D721Med (cell line): ENCODE data around the gene DOCK2.

Experiments
- DNase-seq: peaks from one replicate; pipeline ENCODE4 v3.0.0; 2011; ENCODE audit warnings: low spot score; ENCODE audit not compliant: insufficient read length
- FAIRE-seq: peaks from 2 replicates; lab custom pipeline; 2011; peaks lifted over from hg19 to GRCh38; lab: Jason Lieb, UNC
- TF ChIP-seq, protein P1 (sequence below): IDR thresholded peaks from 2 replicates; pipeline ENCODE4 v1.5.1; 2012; ENCODE audit warnings: mild to moderate bottlenecking, control low read depth; ENCODE audit not compliant: insufficient read depth; ENCODE audit errors: missing control alignments

The DOCK2 gene

DNA sequence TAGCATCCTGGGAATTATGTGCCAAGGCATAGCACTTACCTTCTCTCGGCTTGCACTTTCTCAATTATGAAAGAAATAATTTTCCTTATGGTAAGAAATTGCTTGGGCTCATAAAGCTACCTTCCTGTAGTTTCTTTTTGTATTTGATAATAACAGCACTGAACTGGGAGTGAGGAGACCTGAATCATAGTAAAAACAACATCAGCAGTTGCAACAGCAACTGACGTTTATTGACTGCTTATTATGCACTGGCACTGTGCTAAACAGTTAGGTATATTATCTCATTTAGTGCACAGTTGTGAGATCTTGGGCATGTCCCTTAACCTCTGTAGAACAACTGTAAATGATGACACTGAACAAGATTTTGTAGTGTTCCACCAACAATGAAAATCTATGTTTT is 135.2 kb downstream of the DOCK2 start:
- no peak for FAIRE-seq

DNA sequence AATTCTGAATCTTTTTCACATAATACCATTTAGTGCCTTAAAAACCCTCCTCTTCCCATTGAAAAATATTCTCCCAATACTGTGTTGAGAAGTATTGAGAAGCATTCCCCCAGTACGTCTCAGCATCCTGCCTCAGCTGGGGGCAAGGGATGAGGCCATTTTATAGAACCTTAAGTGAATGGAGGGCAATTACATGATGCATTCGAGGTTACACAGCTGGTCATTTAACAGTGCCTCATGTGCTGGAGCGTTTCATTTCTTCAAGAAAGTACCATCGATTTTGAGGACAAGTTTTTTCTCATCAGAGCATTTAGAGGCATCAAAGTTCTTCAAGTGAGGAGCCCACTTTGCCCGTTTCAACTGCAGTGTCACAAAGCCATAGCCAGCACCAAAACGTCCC is 135.6 kb downstream of the DOCK2 start:
- FAIRE-seq, result no peak
- TF ChIP-seq, protein P1, sequence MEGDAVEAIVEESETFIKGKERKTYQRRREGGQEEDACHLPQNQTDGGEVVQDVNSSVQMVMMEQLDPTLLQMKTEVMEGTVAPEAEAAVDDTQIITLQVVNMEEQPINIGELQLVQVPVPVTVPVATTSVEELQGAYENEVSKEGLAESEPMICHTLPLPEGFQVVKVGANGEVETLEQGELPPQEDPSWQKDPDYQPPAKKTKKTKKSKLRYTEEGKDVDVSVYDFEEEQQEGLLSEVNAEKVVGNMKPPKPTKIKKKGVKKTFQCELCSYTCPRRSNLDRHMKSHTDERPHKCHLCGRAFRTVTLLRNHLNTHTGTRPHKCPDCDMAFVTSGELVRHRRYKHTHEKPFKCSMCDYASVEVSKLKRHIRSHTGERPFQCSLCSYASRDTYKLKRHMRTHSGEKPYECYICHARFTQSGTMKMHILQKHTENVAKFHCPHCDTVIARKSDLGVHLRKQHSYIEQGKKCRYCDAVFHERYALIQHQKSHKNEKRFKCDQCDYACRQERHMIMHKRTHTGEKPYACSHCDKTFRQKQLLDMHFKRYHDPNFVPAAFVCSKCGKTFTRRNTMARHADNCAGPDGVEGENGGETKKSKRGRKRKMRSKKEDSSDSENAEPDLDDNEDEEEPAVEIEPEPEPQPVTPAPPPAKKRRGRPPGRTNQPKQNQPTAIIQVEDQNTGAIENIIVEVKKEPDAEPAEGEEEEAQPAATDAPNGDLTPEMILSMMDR, result no peak
- no peak for DNase-seq

More for the DNA sequence above, 135.2 kb downstream of the DOCK2 start:
- TF ChIP-seq, protein P1, result no peak
- no peak for DNase-seq

DNA sequence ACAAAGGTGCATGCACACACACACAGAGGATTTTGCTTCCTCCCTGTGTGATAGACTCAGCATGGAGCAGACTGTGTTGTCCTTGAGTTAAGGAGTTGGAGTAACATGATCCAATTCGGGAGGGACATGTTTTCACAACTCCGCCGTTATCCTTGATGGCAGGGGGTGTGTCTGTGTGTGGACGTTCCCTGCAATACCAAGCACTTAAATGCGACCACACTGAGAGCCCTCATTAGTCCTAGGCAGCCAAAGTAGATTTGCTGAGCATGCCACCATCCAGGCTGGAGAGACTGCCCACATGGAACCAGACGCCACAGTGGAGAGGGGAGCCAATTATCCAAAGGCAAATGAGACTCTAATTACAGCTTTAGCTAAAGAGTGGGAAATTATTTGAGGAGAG is 140.1 kb downstream of the DOCK2 start:
- FAIRE-seq (no peak), DNase-seq (no peak)
- TF ChIP-seq, protein P1, result no peak

DNA sequence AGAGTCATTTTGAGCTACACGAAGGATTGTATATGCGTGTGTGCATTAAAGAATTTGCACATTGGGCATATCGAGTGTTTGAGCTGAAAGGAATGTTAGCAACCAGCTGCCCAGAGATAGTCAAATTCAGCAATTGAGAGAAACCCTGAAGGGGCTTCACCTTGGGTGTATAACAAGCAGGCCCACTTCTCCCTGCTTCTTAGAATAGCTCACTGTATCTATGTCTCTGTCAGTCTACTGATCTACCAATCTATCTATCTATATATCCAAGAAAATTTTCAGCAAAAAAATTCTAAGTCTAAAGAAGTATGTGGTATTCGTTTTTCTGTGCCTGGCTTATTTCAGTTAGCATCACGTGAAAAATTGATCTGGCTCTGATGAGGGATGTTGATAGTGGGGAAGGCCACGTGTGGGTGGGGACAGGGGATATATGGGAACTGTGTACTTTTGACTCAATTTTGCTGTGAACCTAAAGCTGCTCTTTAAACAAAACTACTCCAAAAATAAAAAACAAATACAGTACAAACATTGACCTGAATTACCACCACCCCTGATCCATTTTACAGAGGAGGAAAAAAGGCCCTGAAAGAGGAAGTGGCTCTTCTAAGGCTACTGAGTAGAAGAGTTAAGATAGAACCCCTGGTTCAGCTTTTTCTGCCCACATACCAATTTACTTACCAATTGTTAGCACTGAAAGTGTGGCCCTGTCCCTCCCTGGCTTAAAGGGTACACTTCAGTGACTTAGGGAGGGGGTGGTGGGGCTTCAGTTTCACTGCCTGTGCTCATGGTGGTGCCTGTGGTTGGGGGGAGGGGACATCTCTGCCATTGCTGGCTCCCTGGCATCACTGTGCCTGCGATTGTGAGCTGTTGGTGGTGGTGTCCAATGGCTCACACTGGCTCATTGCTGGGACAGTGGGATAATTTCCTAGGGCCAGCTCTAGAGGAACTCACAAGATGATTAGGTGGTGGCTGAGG is 141.8 kb downstream of the DOCK2 start:
- TF ChIP-seq, protein P1, result no peak
- DNase-seq (no peak), FAIRE-seq (no peak)

DNA sequence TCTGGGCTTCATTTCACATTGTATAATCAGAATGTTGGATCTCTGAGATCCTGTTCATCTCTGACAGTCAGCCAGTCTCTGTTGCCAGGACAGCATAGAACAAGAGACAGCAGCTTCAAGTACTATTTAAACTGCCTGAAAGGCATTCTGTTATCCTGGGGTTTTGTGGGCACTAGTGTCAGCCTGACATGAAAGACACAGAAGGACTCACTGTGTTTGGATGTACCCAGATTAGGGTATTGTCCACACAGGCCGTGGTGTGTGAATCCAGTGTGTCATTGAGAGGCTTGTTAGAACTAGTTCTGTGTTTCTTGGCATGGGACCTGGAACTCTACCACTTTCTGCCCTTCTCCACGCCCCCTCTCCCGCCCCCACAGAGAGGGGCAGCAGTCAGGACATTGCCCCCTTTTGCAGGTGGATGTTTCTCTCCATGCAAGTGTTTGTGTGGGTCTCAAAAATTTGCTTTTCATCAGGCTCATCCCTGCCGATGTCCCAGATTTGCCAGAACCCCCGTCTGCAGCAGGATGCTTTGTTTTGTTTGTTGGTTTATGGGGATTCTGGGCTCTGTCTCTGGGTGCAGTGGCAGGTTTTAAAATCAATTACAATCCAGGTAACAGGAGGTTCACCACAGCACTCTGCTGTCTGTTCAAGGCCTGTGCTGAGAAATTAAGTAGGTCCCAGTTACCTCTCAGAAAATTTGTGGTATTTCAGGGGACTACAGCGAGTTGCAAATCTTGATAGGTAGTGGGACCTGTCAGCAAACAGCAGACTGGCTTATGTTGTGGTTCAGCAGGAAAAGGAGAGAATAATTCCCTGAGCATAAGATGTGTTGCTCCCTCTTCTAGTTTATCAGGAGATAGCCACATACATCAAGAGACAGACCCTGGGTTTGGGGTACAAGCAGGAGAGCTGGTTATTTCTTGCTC is 144.6 kb downstream of the DOCK2 start:
- DNase-seq (no peak), FAIRE-seq (no peak)
- TF ChIP-seq, protein P1, result no peak

DNA sequence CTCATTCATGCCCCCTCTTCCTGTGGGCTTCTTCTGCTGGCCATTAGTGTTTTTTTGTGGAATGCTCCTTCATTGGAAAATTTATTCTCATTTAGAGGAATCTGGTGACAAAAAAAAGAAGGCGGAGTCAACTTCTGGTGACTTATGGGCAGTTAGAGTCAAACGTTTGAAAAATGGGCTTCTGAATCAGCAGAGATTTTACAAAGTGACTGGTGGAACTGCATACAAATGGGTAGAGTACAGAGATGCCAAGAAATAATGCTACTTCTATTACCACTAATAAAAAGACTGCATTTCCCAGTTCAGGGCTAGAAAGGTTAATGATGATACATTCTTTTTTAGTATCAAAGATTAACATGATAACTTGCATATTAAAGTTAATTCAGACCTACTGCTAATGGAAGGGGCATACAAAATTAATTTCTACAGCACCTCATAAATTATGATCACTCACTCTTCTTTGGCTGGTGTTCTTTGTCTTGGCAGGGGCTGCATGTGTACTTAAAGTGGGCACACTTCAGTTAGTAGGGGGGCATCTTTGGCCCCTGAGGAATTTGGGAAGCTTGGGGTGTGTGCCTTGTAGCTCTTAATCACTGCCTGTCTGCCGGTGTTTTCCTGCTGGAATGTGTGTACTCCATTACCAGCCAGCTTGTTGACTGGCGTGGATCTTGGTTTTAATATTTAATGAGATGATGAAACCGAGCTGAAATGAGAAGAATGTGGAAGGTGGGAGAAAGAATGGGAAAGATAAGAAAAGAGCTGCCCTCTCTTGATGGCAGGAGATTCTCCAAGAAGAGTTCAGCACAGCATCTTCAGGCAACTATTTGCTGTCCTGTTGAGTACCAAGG is 148.9 kb downstream of the DOCK2 start:
- no peak for DNase-seq
- no peak for FAIRE-seq
- TF ChIP-seq, protein P1, result no peak
